MM.1S (cell line): ENCODE measurements around the gene CYP4F2.

Source experiments
- CTCF ChIP-seq: fragments of 300-600 bp; sonication (generic); IDR thresholded peaks from 2 replicates; pipeline ENCODE4 v1.5.1; 2016; ENCODE audit warnings: antibody characterized with exemption, low read length, mixed read lengths
- EZH2 ChIP-seq: fragments of 300-600 bp; sonication (generic); optimal IDR thresholded peaks from 2 replicates; pipeline ENCODE3; 2017; ENCODE audit warnings: low read depth, mild to moderate bottlenecking, antibody characterized with exemption, low read length, mixed read lengths
- EZH2phosphoT487 ChIP-seq: fragments of 300-600 bp; sonication (generic); IDR thresholded peaks from 2 replicates; pipeline ENCODE4 v1.6.1; 2018; ENCODE audit warnings: antibody characterized with exemption, low read length

- TF ChIP-seq CTCF = no peak
- no peak for TF ChIP-seq EZH2phosphoT487
- TF ChIP-seq EZH2 = no peak
Measured at GRCh38 chr19:15922021-15922420, 24.1 kb upstream of the CYP4F2 start.
